NCI-H2171 (cell line): ENCODE measurements around the gene ADAT2.

Source experiments
- DNase-seq: peaks from one replicate; lab custom pipeline; 2025; lab: John Stamatoyannopoulos, UW

ADAT2 gene

DNA sequence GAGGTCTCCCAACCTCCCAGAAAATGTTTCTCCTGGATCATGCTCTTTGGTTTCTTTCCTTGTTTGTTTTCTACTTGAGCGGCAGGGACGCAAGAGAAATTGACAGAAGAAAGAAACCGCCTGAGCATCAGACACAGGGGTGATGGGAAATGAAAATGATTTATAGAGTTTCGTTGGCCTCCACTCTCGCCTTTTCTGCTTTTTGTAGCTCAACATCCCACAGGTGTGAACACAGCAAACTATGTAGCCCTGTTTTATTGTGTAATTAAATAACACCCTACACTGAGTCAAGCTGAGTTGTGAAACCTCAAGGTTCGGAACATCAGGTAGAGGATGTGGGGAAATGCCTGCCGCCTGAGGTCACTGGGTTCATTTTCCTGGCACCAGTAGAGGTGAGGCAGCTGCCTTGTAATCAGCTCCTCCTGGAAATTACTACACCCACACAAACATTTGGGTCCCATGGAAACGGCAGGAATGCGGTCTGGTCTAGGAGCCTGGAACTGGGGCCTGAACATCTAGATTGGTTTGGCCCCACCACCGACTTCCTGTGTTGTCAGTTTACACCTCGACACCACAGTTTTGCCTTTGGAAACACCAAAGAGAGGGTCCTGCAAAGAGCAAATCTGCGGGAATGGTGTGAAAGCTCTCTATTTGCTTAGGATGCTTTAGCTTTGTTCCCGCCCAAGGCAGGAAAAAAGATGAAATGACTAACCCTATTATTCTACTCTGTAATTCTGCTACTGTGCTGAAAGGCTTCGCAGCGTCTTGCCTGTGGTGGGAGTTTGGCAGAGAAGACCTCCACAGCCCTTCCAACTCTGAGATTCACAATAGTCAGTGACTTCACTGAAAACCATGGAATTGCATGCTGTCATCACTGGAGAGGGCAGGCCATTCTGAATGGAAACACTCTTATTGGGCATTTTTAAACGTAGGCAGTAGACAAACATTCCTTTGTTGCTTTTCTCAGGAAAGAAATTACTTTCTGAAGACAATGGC is 53.0 kb downstream of the ADAT2 start:
- no peak for DNase-seq

DNA sequence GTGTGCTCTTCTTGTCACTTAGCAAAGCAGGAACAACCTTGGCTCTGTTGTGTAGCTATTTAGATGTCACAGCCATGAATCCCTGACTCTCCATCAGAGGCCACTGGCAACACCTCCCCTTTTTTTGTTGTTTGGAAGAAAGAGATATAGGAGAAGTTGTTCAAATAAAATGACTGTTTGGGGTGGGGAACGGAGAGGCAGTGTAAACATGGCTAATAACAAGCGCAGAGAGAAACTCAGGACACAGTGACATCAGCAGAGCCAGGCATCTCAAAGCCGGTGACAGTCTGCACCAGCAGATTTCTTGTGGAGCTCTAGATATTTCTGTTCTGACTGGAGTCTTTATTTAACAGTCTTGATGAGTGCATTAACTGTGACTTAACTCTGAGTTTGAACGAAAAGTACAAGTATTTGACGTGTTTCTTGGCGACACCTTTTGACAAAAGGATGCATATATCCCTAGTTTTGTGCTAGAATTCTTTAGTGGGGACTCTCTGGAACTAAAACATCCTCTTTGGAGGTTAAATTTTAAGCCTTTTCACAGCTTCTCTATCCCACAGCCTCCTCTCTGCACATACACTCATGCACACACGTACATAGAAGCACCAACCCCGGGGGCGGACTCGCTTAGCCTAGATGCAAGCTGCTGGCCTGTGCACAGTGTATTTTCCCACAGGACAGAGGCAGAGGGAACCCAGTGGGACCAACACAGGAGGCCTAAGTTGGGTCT is 53.8 kb downstream of the ADAT2 start:
- no peak for DNase-seq

DNA sequence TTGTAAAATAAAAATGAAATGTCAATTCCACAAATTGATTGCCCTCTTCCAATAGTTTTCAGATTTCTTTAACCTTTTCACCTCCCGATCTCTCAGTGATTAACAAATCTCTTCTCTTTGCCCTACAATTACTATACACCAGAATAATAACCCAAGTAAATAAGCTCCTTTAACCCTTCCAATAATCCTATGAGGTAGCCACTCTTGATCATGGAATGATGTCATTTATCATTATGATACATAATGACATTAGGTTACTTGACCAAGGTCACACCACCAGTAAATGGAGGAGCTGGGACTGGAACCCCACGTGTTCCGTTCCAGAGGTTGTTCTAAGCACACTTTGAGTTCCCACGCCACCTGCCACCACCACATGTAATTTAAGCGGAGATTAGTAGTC is 54.8 kb downstream of the ADAT2 start:
- DNase-seq: no peak

DNA sequence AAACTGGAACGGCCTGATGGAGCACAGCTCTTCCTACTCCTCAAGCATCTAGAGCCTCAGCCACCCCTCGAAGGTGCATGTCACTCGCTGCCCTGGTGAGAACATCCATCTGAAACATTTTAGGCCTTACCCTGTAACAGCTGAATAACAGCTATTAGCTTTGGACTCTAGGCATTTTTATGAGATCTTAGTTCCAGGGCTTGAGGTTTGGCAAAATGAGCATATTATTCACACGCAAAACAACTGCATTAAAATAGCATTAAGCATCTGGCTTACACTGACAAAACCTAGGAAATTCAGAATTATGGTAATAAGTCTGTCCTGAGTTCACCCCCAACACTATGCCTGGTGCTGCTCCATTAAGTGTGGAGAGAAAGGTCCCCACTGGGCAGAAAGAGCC is 56.1 kb downstream of the ADAT2 start:
- no peak for DNase-seq

DNA sequence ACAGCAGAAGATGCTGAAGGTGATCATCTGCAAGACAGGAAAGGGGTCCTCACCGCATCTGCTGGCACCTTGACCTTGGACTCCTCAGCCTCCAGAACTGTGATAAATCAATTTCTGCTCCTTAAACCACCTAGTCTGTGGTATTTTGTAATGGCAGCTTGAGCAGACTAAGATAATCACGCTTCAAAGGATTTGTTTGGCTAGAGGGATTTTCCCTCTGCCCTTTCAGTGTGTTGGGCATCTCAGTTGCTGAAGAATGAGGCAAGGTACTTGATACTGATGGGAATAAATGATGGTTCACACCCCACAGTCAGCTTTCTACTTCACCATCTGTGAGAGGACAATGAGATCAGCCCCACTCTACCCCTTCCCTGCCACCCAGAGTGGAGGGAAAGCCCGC is 60.2 kb downstream of the ADAT2 start:
- no peak for DNase-seq

DNA sequence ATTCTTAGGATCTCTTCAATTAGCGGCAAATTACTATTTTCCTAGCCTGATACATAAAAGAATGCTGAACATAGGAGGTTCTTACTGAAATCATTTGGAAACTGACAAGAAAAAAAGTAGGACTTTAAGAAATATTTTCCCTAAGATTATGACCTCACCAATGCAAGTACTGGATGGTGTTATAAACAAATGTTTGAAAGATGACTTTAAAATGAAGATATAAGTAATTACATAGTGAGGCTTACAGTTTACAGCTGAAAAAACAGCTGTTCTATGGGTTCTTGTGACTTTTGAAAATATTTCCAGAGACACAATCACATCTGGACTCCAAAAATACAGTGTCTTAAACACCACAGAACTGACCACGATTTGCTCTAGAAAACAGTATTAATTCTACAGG is 64.9 kb downstream of the ADAT2 start:
- DNase-seq: no peak

DNA sequence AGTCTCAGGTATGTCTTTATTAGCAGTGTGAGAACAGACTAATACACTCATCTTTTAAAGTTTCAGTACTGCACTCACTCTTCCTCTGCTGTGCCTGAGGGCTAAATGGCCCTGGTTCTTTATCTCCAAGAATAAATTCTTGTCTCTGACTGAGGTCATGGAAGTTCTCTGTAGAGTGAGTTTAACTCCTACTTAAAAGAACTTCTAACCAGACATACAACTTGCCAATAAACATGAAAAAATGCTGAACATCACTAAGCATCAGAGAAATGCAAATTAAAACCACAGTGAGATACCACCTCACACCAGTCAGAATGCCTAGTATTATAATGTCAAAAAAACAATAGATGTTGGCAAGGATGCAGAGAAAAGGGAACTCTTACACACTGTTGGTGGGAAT is 73.6 kb downstream of the ADAT2 start:
- DNase-seq: no peak

DNA sequence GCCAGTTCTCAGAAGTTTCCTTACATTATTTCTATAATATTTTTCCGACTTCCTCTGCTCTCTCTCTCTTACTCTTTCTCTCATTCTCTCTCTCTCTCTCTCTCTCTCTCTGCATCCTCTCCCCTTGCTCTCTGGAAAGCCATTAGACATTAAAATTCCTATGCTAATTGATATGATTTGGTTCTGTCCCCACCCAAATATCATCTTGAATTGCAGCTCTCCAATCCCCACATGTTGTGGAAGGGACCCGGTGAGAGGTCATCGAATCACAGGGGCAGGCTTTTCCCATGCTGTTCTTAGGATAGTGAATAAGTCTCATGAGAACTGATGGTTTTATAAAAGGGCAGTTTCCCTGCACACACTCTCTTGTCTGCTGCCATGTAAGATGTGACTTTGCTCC is 74.1 kb downstream of the ADAT2 start:
- no peak for DNase-seq

DNA sequence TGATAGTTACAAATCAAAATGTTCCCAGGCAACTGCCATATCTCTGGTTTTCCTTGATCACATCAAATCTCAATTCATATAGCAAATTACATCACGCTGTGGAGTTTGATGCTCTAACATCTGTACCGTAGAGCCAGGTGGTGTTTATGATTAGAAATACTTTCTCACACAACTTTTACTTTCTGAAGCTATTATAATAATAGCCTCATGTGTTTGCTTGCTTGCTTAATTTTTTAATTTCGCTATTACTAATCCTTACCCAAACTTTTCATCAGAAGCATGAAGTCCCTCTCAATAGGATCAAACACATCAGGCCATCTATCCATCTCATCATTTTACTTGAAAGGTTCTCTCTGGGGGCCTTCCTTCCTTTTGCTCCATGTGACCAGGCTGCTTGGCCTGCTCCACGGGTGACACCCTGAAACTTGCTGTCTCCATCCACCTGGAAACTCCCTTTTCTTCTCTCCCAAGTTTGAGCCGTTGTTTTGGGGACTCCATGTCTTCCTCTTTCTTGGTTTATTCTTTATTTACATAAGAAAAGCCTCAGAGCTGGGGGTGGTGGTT is 75.4 kb downstream of the ADAT2 start:
- DNase-seq: no peak

DNA sequence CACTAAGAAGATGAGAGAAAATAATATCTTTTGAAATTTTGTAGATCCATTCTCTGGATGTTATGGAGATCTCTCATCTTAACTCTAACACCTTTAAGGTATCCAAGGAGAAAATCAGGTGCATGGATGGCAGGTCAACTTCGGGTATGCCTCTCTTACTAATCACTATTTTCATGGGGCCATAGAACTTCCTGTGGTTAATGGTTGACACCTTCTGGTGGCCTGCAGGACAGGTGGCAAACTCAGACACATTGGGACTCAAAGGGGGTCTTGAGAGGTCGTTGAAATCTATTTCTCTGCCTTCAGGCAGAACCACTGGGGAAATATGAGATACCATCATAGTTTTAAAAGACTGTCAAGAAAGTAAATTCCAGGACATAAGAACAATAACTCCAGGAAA is 76.5 kb downstream of the ADAT2 start:
- no peak for DNase-seq
